K562 (cell line): Measurements from ENCODE around the gene OR2S2. TPM values are rescaled to one million over a fixed set of nuclear protein-coding genes. Genes with fewer than 3 reads are reported as not detected.

Experiments used
- ATAC-seq: fragments of 200-7000 bp; cut with Tn5 transposase; 3 replicates; pipeline ENCODE4 v1.9.1; 2020; ENCODE audit warnings: moderate library complexity
- BruUV-seq: library from RNA; stranded (reverse); fragments of 400-500 nt; replicated peaks from 2 replicates; lab custom pipeline; 2021; lab: Mats Ljungman, UMichigan
- CTCF ChIA-PET: fragments of 300-600 bp; formaldehyde crosslinking; extraction: SDS; loops from one replicate; lab custom pipeline; 2021; ENCODE audit warnings: low intra/inter-chr PET ratio; lab: Yijun Ruan, JAX
- POLR2A ChIA-PET: fragments of 300-600, 350-650 bp; sonication (Branson Sonifier 250); formaldehyde crosslinking; extraction: SDS; loops from one replicate; lab custom pipeline; 2021; ENCODE audit warnings: antibody characterized with exemption, inconsistent platforms; lab: Yijun Ruan, JAX
- DNase-seq, 4 experiments: peaks; one replicate each; pipeline versions ENCODE4 v3.0.0 to v3.0.0-alpha.2; 2011 to 2018; ENCODE audit warnings: low spot score in 3 of 4, mixed read lengths in 3 of 4; ENCODE audit errors: extremely low read depth in 1 of 4
- FAIRE-seq: peaks from 2 replicates; lab custom pipeline; 2011; peaks lifted over from hg19 to GRCh38; lab: Jason Lieb, UNC
- H2AFZ ChIP-seq: 2 replicates; pipeline ENCODE4 v1.6.0; 2011; ENCODE audit warnings: low read depth, low read length, control low read depth, inconsistent platforms
- H3K27ac ChIP-seq: fragments of 200-600 bp; 3 replicates; pipeline ENCODE4 v1.8.0; 2011; ENCODE audit warnings: low read depth, mild to moderate bottlenecking, control low read depth, inconsistent platforms, low read length, moderate library complexity, mixed read lengths; ENCODE audit errors: extremely low read depth
- H3K27me3 ChIP-seq, 2 experiments: fragments of 300-600 bp in 1 of 2; 2 replicates in 1 of 2; 3 replicates in 1 of 2; pipeline versions ENCODE4 v1.6.0 to v1.8.0; 2011; ENCODE audit warnings: inconsistent platforms in 2 of 2, low read length in 2 of 2, mild to moderate bottlenecking in 1 of 2, mixed read lengths in 1 of 2, moderate library complexity in 1 of 2; ENCODE audit not compliant: control insufficient read depth in 2 of 2, insufficient read depth in 2 of 2
- H3K36me3 ChIP-seq: fragments of 300-600 bp; 3 replicates; pipeline ENCODE4 v1.8.0; 2011; ENCODE audit warnings: mild to moderate bottlenecking, low read length, inconsistent platforms; ENCODE audit not compliant: control insufficient read depth, insufficient read depth
- H3K4me1 ChIP-seq, 2 experiments: fragments of 200-600 bp in 1 of 2; replicated peaks in 1 of 2; 2 replicates in 1 of 2; 3 replicates in 1 of 2; pipeline versions ENCODE4 v1.5.1 to v1.8.0; 2011; ENCODE audit warnings: inconsistent platforms in 2 of 2, low read length in 2 of 2, mild to moderate bottlenecking in 1 of 2, mixed read lengths in 1 of 2, moderate library complexity in 1 of 2; ENCODE audit not compliant: control insufficient read depth in 2 of 2, insufficient read depth in 2 of 2
- H3K4me2 ChIP-seq: 2 replicates; pipeline ENCODE4 v1.6.1; 2011; ENCODE audit warnings: low read length, control low read depth, inconsistent platforms, mixed read lengths; ENCODE audit not compliant: insufficient read depth
- H3K4me3 ChIP-seq: fragments of 200-600 bp; sonication (generic), shearing (Covaris generic); 2 replicates; pipeline ENCODE4 v1.5.1; 2016; ENCODE audit warnings: control low read depth, inconsistent platforms
- H3K79me2 ChIP-seq: fragments of 200-600 bp; 3 replicates; pipeline ENCODE4 v1.8.0; 2011; ENCODE audit warnings: low read length, inconsistent platforms; ENCODE audit not compliant: control insufficient read depth, insufficient read depth
- H3K9ac ChIP-seq, 2 experiments: 2 replicates each; pipeline versions ENCODE4 v1.6.0 to v1.6.1; 2011; ENCODE audit warnings: low read depth in 2 of 2, low read length in 2 of 2, control low read depth in 1 of 2, inconsistent platforms in 1 of 2, mild to moderate bottlenecking in 1 of 2, mixed read lengths in 1 of 2; ENCODE audit not compliant: insufficient read depth in 1 of 2
- H3K9me1 ChIP-seq: one replicate; pipeline ENCODE4 v1.6.0; 2011; ENCODE audit warnings: inconsistent platforms, mild to moderate bottlenecking, low read length, moderate library complexity; ENCODE audit not compliant: control insufficient read depth, insufficient read depth
- H3K9me3 ChIP-seq: replicated peaks from 2 replicates; pipeline ENCODE4 v1.5.1; 2011; ENCODE audit warnings: low read depth, low read length, inconsistent platforms; ENCODE audit not compliant: control insufficient read depth, insufficient read depth
- H4K20me1 ChIP-seq: replicated peaks from 2 replicates; pipeline ENCODE4 v1.6.1; 2011; ENCODE audit warnings: low read length, inconsistent platforms, mixed read lengths; ENCODE audit not compliant: control insufficient read depth, insufficient read depth
- AFF4 ChIP-seq: sonication (generic); formaldehyde crosslinking; IDR thresholded peaks from 2 replicates; pipeline ENCODE4 v1.8.0; 2023; ENCODE audit warnings: mild to moderate bottlenecking, missing genetic modification reagents
- ARID3A ChIP-seq: IDR thresholded peaks from 2 replicates; pipeline ENCODE4 v1.6.1; 2012; ENCODE audit warnings: low read depth, low read length, improper control_type of control experiment, borderline replicate concordance
- BDP1 ChIP-seq: IDR thresholded peaks from 3 replicates; pipeline ENCODE4 v1.6.1; 2011; ENCODE audit not compliant: insufficient read length, insufficient read depth
- BRD4 ChIP-seq: fragments of 200-600 bp; sonication (generic); IDR thresholded peaks from 2 replicates; pipeline ENCODE4 v1.6.1; 2017; ENCODE audit warnings: inconsistent platforms
- MLX ChIP-seq, 2 experiments: fragments of 450-650 bp in 1 of 2; sonication (generic) in 1 of 2; formaldehyde crosslinking; conservative IDR thresholded peaks; 2 replicates each; pipeline versions ENCODE4 v1.4.0 to v1.8.1; 2020 to 2022; ENCODE audit warnings: mild to moderate bottlenecking in 1 of 2, missing genetic modification reagents in 1 of 2
- SNIP1 ChIP-seq: fragments of 450-650 bp; IDR thresholded peaks from 2 replicates; pipeline ENCODE4 v1.7.1; 2017; ENCODE audit warnings: low read depth, mild to moderate bottlenecking
- SP2 ChIP-seq: IDR thresholded peaks from 2 replicates; pipeline ENCODE4 v1.6.1; 2011; ENCODE audit warnings: mild to moderate bottlenecking, low read depth, low read length, moderate library complexity; ENCODE audit not compliant: poor library complexity, severe bottlenecking; ENCODE audit errors: extremely low read depth
- SREBF1 ChIP-seq: fragments of 150-350 bp; IDR thresholded peaks from 2 replicates; pipeline ENCODE4 v1.6.1; 2014; ENCODE audit warnings: antibody characterized with exemption, low read depth, low read length, borderline replicate concordance
- ZNF766 ChIP-seq: fragments of 200-800 bp; sonication (Bioruptor generic); conservative IDR thresholded peaks from 2 replicates; pipeline ENCODE4 v1.6.1; 2016; ENCODE audit warnings: missing genetic modification characterization, missing compliant biosample characterization
- ZNF778 ChIP-seq: fragments of 450-650 bp; formaldehyde crosslinking; IDR thresholded peaks from 2 replicates; pipeline ENCODE4 v1.4.0; 2020; ENCODE audit warnings: mild to moderate bottlenecking, moderate library complexity
- ZNF780A ChIP-seq: fragments of 250-450 bp; sonication (Bioruptor Pico); IDR thresholded peaks from 2 replicates; pipeline ENCODE4 v1.5.0; 2021; ENCODE audit warnings: mild to moderate bottlenecking
- WGBS: fragments of 100-300 bp; shearing (Covaris generic); methylation state at CpG from one replicate; pipeline ENCODE4 v1.1.6; 2016; ENCODE audit warnings: low coverage, mixed read lengths; ENCODE audit not compliant: insufficient coverage; ENCODE audit errors: missing lambda C conversion rate; 5-methylcytosine and 5-hydroxymethylcytosine counted together
- in situ Hi-C: fragments of 300-500 bp; cut with MboI; formaldehyde crosslinking; loops from 4 replicates; pipeline ENCODE4 v1.15.0; 2018; ENCODE audit warnings: inconsistent platforms, mixed read lengths
- intact Hi-C: fragments of 100-400 bp; cut with micrococcal nuclease; formaldehyde crosslinking; loops from 2 replicates; pipeline ENCODE4 v1.14.2; 2022
- polyA plus RNA-seq, 8 experiments: library from polyadenylated mRNA; depleted of rRNA in 4 of 8; stranded (reverse) in 5 of 8; unstranded in 3 of 8; fragments of >200 nt; fragmentation: Nextera tagmentation in 2 of 8; fragmentation: Illumina TruSeq in 1 of 8; extraction: Ambion mirVana in 2 of 8; extraction: Trizol in 1 of 8; gene quantifications; 2 replicates each; pipeline versions ENCODE4 v1.2.1 to v1.2.3, GENCODE V29; 2011 to 2014; ENCODE audit warnings: inconsistent platforms in 1 of 8, missing spikeins in 1 of 8
- total RNA-seq, 7 experiments: library from RNA; depleted of rRNA in 6 of 7; stranded (reverse); fragments of >200 nt in 6 of 7; fragmentation: Illumina TruSeq in 2 of 7; extraction: Trizol in 2 of 7; gene quantifications; 2 replicates each; pipeline versions ENCODE4 v1.2.1 to v1.2.3, GENCODE V29; 2011 to 2021; ENCODE audit warnings: low replicate concordance in 1 of 7
- TF ChIP-seq, protein P1 (sequence below), 3 experiments: fragments of 200-800 bp in 1 of 3; fragments of 250-450 bp in 1 of 3; fragments of 450-650 bp in 1 of 3; sonication (Bioruptor Pico) in 1 of 3; sonication (Bioruptor generic) in 1 of 3; formaldehyde crosslinking in 1 of 3; IDR thresholded peaks; 2 replicates each; pipeline versions ENCODE4 v1.6.1 to v1.8.0; 2016 to 2022; ENCODE audit warnings: mild to moderate bottlenecking in 2 of 3, missing genetic modification characterization in 2 of 3, missing compliant biosample characterization in 1 of 3, moderate library complexity in 1 of 3

Gene OR2S2
- total and polyA plus RNA-seq, 9 of the 15 experiments (the other 6 are each of a cell fraction or from before 2014, with no cell fraction given) = not detected

- Histone ChIP-seq H3K79me2 (no peaks in the 10 kb centered on the region), H3K36me3 (no peaks in the 10 kb centered on the region), H3K9me3 (no peaks in the 10 kb centered on the region), H4K20me1 (no peaks in the 10 kb centered on the region), H3K4me1 (peaks cover 0 to 3% of the 10 kb centered on the region in 2 experiments; a peak in 1 of 5 replicates), H3K9me1 (no peaks in the 10 kb centered on the region), H3K4me3 (no peak overlapping the region), H3K27ac (no peak overlapping the region), H2AFZ (no peak overlapping the region), H3K9ac (no peak overlapping the region), H3K4me2 (no peak overlapping the region), H3K27me3 (peaks cover 2 to 16% of the 10 kb centered on the region in 2 experiments; a peak in 3 of 5 replicates)
- BruUV-seq = no TSS peak
- WGBS = 16% methylated on average over 6 of the region's 6 CpGs
- FAIRE-seq = no peak
- DNase-seq = no peak
- in situ Hi-C loops = no loop called here
- ChIA-PET CTCF (no interaction called here), POLR2A (no interaction called here)
- no peak for ATAC-seq
- intact Hi-C loops = no loop called here
- TF ChIP-seq, protein P1, sequence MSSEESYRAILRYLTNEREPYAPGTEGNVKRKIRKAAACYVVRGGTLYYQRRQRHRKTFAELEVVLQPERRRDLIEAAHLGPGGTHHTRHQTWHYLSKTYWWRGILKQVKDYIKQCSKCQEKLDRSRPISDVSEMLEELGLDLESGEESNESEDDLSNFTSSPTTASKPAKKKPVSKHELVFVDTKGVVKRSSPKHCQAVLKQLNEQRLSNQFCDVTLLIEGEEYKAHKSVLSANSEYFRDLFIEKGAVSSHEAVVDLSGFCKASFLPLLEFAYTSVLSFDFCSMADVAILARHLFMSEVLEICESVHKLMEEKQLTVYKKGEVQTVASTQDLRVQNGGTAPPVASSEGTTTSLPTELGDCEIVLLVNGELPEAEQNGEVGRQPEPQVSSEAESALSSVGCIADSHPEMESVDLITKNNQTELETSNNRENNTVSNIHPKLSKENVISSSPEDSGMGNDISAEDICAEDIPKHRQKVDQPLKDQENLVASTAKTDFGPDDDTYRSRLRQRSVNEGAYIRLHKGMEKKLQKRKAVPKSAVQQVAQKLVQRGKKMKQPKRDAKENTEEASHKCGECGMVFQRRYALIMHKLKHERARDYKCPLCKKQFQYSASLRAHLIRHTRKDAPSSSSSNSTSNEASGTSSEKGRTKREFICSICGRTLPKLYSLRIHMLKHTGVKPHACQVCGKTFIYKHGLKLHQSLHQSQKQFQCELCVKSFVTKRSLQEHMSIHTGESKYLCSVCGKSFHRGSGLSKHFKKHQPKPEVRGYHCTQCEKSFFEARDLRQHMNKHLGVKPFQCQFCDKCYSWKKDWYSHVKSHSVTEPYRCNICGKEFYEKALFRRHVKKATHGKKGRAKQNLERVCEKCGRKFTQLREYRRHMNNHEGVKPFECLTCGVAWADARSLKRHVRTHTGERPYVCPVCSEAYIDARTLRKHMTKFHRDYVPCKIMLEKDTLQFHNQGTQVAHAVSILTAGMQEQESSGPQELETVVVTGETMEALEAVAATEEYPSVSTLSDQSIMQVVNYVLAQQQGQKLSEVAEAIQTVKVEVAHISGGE (CRISPR knock-in tag; IDR thresholded peaks at IDR 0.05) = no peak
- TF ChIP-seq BRD4 (no peak), ZNF766 (CRISPR knock-in tag) (no peak), AFF4 (CRISPR knock-in tag) (no peak), ZNF780A (CRISPR knock-in tag) (no peak), SNIP1 (no peak), ZNF778 (CRISPR knock-in tag) (no peak), MLX (CRISPR knock-in tag; conservative IDR thresholded peaks at IDR 0.05) (no peak), SP2 (no peak), SREBF1 (no peak), ARID3A (no peak), BDP1 (no peak)
Observed at GRCh38 chr9:35965011-35965410, 7.1 kb upstream of the OR2S2 start.
